Peyer's patch (tissue), 4 donors: ENCODE measurements around the gene MAML2.

ENCODE experiments used
- POLR2A ChIP-seq, 2 donors: fragments of 450-650 bp; IDR thresholded peaks; one replicate each; pipeline ENCODE4 v1.5.1; 2017; ENCODE audit warnings: antibody characterized with exemption in 2 of 2, mild to moderate bottlenecking in 2 of 2, moderate library complexity in 2 of 2
- TF ChIP-seq, protein P1 (sequence below), 6 experiments: fragments of 450-650 bp in 4 of 6; fragments of 200-600 bp in 2 of 6; sonication (generic) in 1 of 6; IDR thresholded peaks; one replicate each; pipeline ENCODE4 v1.5.1; 2017 to 2019; ENCODE audit warnings: antibody characterized with exemption in 6 of 6, mild to moderate bottlenecking in 3 of 6, moderate library complexity in 1 of 6

DNA sequence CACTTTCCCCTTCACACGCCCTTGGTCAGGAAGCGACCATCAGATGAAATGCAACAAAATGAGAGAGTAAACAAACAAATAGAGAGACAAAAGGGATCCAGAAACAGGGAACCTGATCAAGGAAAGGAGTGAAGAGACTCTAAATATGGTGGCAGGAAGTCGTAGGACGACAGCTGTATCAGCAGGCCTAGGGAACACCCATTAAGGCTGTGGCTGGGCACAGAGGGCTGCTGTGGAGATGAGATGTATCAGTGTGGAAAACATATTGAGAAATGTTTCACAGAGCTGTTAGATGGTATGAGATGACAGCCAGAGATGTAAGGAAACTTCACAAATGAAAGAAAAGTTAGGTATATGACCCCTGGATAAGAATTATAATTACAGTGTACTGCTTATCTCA, 263.3 kb downstream of the MAML2 start:
- TF ChIP-seq, protein P1, sequence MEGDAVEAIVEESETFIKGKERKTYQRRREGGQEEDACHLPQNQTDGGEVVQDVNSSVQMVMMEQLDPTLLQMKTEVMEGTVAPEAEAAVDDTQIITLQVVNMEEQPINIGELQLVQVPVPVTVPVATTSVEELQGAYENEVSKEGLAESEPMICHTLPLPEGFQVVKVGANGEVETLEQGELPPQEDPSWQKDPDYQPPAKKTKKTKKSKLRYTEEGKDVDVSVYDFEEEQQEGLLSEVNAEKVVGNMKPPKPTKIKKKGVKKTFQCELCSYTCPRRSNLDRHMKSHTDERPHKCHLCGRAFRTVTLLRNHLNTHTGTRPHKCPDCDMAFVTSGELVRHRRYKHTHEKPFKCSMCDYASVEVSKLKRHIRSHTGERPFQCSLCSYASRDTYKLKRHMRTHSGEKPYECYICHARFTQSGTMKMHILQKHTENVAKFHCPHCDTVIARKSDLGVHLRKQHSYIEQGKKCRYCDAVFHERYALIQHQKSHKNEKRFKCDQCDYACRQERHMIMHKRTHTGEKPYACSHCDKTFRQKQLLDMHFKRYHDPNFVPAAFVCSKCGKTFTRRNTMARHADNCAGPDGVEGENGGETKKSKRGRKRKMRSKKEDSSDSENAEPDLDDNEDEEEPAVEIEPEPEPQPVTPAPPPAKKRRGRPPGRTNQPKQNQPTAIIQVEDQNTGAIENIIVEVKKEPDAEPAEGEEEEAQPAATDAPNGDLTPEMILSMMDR (IDR thresholded peaks at IDR 0.05), result no peak
- no peak for TF ChIP-seq POLR2A (IDR thresholded peaks at IDR 0.05)
